HG03064 (cell line): ENCODE results near the gene IFNG.
"Not testable (repeated sequence)": the region's sequence is repeated elsewhere in the genome, so short reads cannot be mapped to it uniquely, and the experiment has no call there.

Experiments used
- ATAC-seq: cut with Tn5 transposase; IDR thresholded peaks from one replicate; pipeline ENCODE4 v1.9.1; 2021; ENCODE audit warnings: low read depth; ENCODE audit not compliant: unreplicated experiment

IFNG gene

DNA sequence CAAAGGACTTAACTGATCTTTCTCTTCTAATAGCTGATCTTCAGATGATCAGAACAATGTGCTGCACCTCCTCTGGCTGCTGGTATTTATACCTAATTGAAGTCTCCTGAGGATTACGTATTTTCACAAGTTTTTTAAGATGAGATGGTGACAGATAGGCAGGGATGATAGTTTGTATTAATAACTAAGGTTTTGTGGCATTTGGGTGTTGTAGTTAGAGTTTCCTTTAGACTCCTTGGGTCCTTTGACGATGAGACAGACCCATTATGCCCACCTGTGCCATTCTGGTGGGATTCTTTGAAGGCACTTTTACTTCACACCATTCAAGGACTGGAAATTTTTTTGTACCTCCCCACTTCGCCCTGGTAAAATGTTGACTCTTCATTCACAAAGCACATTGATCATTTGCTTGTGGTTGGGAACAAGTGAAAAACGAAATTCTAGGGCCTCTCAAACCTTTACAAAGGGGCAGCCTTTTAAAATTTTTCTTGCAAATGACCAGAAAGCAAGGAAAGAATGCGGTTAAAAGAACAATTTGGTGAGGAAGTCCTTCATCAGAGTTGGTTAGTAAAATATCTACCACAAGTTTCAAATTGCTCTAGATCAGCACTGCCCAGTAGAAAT lies at the start of gene IFNG:
Gene IFNG, minus strand, starts transcription at position 60 of the 624 bp plus-strand sequence. CDS start 125 bp downstream, outside the sequence.
- peak; percentile 41 for ATAC-seq

DNA sequence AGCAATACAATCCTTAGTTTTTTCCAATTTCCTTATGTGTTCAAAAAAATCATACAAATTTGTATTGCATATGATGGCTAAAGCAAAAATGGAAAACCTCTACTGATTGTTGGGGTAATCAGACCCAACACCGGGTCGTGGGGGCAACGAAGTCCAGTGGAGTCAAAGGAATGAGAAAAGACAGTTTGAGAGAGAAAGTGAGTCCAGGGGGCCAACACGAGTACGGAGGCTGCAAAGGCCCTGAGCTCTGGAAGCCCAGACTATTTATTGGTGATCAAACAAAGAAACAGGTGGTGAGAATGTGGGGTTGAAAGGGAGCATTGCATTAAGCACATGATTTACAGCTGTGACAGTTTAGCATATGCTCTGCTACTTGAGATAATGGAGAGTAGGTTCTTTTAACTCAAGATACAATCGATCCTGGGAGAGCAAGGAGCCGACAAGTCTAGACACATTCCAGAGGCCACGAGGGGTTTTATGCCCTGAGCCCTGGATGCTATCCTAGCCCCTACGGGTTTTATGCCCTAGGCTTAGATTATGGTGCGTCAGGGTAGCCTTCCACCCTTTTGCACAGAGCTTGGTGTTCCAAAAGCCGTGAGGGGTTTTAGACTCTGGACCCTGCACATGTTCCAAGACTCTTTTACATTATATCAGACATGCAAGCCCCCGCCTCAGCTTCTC lies 49.6 kb upstream of the IFNG start:
- not testable (repeated sequence) for ATAC-seq

DNA sequence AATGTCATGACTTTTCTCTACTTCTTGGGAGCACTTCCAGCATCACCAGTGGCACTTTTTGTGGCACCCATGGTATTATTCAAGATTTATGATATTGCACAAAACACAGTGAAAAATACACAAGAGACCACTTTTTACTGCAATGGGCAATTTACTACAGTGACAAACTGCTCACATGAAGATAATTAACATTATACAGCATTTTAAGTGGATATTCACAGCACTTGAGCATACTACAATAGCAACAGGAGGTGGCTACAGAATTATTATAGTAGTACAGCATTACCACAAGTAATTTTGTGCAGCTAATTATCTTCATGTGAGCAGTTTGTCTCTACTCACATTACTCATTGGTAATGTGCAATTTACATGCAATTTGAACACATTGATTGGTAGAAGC lies 47.7 kb upstream of the IFNG start:
- no peak for ATAC-seq

DNA sequence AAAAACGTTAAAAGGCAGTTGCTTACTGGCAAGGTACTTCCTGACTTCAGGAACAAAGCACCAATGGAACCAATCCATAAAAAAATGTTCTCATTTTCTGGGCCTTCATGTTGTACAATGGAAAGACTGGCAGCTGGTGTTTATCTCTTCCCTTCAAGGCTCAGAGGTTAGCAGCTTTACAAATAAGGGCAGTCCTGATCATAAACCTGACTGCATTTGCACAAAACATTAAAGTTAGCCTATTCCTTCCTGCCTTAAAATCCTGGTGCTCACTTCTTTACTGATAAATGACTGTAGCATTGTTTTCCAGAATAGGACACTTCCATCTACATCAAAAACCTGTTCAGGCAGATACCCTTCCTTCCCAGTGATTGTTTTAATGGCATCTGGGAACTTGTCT lies 46.9 kb upstream of the IFNG start:
- ATAC-seq, result no peak

DNA sequence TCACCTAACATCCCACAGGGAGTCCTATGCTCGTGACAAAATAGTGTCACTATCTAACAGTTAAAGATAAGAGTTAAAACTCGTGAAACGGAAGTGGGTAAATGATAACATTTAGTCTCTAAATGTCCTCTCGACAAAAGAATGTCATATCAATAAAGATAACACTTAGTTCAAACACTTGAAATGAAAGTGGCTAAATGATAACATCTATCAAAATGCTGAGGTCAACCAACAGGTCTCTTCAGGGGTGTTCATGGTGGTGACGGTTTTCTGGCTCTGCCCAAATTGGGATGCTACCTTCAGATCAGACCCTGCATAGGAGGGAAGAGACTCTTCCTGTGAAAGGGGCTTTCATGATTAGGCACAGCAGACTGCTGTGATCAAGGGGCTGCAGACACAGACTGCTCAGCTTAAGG lies 43.9 kb upstream of the IFNG start:
- no peak for ATAC-seq

DNA sequence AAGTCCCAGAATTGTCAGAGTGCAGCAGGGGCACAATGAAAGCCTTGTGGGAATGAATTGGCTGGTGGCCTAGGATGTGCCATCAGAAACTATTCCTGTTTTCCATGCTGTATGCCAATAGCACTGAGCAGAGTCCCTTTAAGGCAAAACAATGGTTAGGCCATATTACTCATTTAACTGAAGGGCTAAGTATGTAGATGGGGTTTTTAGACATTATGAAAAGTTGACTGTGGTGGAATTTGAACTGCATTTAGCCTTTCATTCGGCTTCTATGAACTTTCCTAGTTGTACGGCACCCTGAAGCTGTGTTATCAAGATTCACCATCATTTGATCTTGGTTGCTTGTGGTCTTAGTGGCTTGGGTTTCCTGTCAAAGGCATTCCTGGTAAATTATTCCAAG lies 41.3 kb upstream of the IFNG start:
- ATAC-seq, result no peak

DNA sequence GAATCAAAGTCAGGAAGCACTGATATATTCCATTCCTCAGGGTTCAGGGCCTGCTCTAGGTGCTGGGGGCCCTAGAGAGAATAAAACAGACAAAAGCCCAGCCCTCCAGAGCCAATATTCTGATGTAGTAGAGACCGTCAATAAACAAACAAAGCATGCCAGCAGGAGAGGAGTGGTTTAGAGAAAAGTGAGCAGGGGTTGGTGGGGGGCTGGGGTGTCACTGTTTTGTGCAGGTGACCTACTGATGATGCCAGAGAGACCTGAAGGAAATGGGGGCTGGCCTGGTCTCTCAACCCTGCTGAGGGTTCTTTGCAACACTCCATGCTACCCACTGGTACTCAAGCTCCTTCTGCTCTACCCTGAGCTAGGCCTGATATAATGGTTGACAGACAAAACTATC lies 39.6 kb upstream of the IFNG start:
- ATAC-seq, result no peak

DNA sequence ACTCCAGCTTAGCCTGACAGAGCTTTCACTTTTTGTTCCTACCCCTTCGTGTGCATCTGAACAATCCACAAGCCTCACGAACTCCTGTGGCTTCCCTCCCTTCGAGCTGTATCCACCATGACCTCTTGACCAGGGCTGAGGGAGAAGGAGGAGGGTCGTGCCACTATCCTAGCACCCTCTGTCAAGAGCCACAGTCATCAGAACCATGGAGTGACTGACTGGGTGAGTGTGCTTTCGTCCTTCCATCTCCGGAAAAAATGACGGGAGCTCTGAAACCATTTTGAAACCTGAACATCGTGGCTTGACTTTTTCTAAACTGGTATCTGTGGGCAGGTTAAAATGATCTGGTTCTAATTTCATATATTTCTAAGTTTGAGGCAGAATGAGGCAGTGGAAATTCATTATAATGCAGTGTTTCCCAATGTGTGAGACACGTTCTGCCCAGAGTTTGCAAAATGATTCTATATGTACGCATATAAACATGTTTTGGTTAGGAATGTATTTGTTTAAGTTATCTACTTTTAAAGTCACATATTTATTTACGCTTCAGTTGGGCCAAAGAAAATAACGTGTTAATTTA lies 39.1 kb upstream of the IFNG start:
- ATAC-seq, result no peak

DNA sequence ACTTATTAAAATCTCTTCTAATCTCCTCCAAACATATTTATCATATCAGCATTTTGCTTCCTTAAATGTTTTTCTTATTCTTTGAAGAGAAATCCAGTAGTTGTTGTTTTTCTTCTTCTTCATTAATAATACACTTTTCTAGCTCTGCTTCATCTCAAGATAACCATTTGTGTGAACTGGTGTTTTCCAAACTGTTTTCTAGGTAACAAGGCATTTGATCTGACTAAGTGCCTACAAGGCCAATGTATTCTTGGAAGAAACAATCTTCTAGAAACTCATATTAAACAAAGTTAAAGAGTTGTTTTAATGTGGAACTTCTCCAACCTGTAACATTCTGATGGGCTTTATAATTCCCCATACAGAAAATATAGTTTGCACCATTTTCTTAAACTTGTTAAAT lies 30.8 kb upstream of the IFNG start:
- ATAC-seq, result no peak

DNA sequence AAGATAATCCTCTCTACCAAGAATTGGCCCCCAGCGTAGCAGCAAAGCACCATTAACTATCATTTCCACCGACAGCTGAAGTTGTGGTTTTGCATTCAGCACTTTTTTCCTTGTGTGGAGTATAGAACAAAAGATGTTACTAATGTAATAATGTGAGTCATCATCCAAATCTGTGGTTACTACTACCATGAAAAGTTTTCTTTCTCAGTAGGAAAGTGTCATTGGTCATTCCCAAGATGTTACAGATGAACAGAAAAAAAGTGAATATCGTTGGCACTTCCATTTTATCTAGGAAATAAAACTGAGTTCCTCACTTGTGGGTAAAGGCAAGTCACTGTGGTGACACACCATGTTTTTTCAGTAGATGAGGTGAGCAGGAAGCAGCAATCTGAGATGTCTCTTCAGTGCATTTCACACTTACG lies 30.3 kb upstream of the IFNG start:
- ATAC-seq, result no peak

DNA sequence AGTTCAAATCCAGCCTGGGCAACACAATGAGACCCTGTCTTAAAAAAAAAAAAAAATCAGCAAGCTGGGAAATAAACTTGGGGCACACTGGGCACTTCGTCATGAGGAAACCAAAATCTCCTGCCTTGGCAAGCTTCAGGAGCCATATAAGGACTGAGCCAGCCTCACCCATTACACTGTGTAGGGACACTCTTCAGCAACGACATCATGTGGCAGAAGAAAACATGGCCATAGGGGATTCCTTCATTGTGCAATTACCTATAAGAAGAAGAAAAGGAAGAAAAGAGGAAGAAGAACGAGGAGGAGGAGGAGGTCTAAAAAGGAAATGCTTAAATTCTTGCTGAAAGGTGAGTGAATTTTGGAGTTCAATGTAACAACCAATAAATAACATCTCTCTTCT lies 26.1 kb upstream of the IFNG start:
- no peak for ATAC-seq

DNA sequence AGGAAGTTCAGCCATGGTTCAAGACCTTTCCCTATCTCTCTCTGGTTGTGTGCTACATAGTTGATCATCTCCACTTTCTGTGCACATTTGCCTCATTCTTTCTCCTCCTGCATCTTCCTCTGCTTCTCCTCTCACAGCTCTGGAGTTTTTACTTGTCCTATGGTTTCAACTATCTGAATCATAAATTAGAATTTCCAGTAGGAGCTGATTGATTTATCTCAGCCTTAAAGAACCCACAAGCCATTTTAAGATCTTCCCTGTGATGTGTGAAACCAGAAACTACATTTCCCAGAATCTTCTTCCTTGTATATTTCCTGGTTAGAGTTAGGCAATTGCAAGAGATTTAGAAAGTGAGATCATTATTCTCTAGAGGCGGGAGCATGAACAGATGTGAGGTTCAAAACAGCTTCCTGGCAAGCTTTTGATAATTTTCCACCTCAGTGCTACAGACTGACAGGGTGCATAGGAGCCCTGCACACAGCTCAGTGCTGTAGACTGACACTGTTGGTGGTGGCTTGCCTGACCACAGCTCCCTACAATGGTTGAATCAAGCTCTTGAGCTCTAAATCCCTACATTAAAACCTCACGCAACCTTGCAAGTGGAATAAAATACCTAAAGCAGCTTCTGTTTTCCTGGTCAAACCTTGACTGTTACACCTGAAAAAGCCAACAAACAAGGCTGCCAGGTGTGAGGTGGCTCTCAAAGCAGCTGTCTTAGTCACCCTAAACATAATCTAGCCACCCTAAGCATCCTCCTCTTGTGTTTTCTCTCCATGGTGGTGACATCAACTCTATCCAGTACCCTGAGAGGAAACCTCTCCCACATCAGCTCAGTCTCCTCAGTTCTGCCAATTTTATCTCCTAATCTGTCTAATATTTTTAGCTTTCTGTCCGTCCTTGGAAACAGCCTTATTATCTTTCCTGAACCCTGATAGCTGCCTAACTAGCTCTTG lies 21.5 kb upstream of the IFNG start:
- peak; percentile 82 for ATAC-seq

DNA sequence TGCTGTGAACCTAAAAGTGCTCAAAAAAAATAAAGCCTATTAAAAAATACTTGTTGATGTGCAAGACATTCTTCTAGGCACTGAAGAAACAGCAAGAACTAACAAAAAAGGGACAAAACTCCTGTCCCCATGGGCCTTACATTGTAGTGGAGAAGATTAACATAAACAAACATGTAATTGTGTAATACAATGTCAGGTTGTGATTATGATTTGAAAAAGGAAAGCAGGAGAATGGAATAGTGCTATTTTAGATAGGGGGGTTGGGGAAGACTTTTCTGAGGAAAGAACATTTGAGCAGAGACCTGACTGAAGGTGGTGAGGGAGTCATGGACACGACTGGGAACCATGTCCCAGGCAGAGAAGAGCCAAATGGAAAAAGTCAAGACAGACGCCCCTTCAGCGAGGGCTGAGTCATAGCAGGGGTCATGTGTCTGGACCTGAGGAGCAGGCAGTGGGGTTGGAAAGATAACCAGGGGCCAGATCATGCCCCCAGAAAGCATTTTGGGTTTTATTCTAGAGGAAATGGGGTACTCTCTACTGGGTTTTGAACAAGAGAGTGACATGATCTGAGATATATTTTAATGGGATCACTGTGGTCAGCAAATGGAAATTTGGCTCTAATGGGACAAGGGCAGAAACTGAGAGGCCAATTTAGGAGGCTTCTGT lies 19.4 kb upstream of the IFNG start:
- ATAC-seq, result no peak

DNA sequence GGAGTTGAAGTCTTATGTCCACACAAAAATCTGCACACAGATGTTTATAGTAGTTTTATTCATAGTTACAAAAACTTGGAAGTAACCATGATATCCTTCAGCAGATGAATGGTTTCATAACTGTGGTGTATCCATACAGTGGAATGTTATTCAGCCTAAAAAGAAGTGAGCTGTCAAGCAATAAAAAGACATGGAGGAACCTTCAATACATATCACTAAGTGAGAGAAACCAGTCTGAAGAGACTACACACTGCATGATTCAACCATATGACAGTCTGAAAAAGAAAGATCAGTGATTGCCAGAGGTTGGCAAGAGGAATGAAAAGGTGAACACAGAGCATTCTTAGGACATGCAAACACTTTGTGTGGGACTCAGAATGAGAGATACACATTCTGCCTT lies 18.6 kb upstream of the IFNG start:
- no peak for ATAC-seq

DNA sequence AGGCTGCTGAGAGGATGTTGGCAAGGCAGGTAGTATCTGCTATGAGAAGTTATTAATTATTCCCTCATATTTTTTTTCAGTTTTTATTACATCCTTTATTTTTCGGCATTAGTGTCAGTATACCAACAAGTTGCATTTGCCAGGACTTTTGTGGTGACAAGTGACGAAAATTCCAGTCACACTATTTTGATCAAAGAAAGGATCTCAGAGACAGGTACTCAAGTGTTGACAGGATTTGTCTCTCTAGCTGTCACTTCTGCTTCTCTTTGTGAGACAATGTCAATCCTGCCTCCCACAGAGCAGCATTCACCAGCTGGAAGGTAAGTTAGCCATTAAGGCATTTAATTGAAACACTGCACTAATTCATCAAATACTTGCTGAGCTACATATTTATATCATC lies 18.0 kb upstream of the IFNG start:
- ATAC-seq, result no peak

DNA sequence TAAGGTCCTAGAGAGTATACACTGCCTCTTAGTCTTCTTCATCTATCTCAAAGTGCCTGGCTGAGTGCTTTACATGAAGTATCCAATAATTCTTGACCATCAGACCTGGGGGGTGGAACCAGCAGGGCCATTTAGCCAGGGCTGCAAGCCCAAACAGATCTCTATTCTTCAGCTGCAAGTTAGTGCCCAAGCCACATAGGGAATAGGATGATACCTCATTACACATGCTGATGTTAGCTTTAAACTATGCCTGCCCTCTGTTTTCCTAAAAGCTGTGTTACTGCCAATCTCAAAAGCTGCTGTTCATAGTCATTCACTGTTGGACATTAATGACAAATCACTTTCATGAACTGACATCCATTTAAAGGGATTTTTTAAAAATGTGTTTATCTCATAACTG lies 16.7 kb upstream of the IFNG start:
- ATAC-seq, result no peak

DNA sequence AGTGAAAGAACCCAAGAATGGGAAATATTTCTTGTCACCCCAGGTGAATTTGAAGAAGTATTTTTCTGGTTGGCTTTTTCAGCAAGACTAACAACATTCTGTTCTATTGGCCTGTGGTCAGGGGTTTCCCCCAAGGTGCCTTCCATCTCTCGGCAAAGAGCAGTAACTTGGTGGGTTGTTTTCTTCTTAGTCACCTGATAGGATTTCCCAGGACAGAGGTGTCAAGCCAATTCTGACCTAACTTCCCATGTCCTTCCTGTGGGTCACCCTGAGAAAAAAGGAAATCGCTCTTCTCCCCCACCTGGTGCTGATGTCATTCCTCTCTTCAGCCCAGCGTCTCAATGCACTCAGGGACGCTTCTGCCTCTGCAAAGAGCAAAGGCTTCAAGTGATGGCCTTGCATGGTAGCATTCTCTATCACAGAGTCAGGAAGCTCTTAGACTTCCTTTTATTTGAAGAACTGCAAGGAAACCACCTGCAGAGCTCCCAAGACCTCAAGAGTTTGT lies 16.1 kb upstream of the IFNG start:
- peak; percentile 84 for ATAC-seq

DNA sequence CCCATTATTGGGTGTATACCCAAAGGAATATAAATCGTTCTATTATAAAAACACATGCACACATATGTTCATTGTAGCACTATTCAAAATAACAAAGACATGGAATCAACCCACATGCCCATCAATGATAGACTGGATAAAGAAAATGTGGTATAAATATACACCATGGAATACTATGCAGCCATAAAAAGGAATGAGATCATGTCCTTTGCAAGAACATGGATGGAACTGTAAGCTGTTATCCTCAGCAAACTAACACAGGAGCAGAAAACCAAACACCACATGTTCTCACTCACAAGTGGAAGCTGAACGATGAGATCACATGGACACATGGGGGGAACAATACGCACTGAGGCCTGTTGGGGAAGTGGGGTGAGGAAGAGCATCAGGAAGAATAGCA lies 15.2 kb upstream of the IFNG start:
- not testable (repeated sequence) for ATAC-seq

DNA sequence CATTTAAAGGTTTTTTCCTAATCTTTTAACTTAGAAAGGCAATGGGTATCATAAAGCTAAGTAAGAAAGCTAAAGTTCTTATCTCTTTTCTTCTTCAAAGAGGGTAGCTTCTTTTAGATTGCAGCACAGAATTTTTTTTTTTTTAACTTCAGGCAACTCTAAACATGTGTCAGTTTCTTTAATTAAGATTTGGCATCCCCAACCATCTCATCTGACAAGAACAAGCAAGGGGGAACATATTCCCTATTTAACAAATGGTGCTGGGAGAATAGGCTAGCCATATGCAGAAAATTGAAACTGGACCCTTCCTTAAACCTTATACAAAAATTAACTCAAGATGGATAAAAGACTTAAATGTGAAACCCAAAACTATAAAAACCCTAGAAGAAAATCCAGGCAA lies 14.3 kb upstream of the IFNG start:
- no peak for ATAC-seq

DNA sequence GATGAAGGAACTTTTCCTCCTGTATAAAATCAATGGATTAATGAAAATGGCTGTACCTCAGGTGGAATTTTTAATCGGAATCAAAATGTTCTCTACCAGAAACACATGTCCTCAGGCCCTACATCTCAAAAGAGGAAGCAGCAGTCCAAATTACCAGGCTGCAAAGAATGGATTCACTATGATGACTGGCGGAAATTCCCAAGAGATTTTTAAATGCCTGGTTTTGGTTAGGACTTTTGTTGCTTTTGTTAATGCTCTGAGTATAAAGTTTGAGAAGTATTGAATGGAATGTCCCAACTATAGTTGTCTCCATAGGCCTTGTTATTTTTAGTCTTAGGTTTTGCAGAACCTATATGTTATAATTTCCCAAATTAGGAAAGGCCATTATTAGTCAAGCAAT lies 11.2 kb upstream of the IFNG start:
- ATAC-seq, result no peak
